H1 (cell line): ENCODE data around the gene SIMC1. TPM values are rescaled to one million over a fixed set of nuclear protein-coding genes. Genes with fewer than 3 reads are reported as not detected.

ENCODE experiments used
- BACH1 ChIP-seq: IDR thresholded peaks from 2 replicates; pipeline ENCODE4 v1.6.1; 2012; ENCODE audit warnings: low read length, improper control_type of control experiment
- CBX5 ChIP-seq: fragments of 300-800, 300-1000 bp; sonication (generic); IDR thresholded peaks from 2 replicates; pipeline ENCODE4 v1.7.1; 2016; ENCODE audit warnings: antibody characterized with exemption, low read length, low read depth
- CHD1 ChIP-seq: IDR thresholded peaks from 2 replicates; pipeline ENCODE4 v1.6.1; 2012; ENCODE audit warnings: low read depth, low read length, improper control_type of control experiment
- TCF12 ChIP-seq: IDR thresholded peaks from 2 replicates; pipeline ENCODE4 v1.6.1; 2011; ENCODE audit warnings: low read depth, mild to moderate bottlenecking, low read length
- polyA plus RNA-seq, 7 experiments: library from polyadenylated mRNA; depleted of rRNA in 3 of 7; stranded (reverse) in 5 of 7; unstranded in 2 of 7; fragments of >200 nt in 5 of 7; fragments of 200-250 nt in 2 of 7; gene quantifications; 1 replicate in 5 of 7; 2 replicates in 1 of 7; 4 replicates in 1 of 7; pipeline versions ENCODE4 v1.2.1 to v1.2.3, GENCODE V29; 2011 to 2013; ENCODE audit warnings: missing spikeins in 2 of 7, mixed read lengths in 2 of 7
- total RNA-seq: library from RNA; stranded (reverse); fragmentation: NEBNext Ultra II Directional; extraction: Animal tissue kit (Norgen Biotek cat#: 25700); gene quantifications from 2 replicates; pipeline ENCODE4 v1.2.1, GENCODE V29; 2021
- TF ChIP-seq, protein P1 (sequence below): fragments of 300-600 bp; sonication (generic); IDR thresholded peaks from 2 replicates; pipeline ENCODE4 v1.7.1; 2012; ENCODE audit warnings: low read length, moderate library complexity, mild to moderate bottlenecking, inconsistent platforms; ENCODE audit not compliant: insufficient replicate concordance
- TF ChIP-seq, protein P2 (sequence below): IDR thresholded peaks from 2 replicates; pipeline ENCODE4 v1.6.1; 2012; ENCODE audit warnings: inconsistent platforms

Gene SIMC1
- total and polyA plus RNA-seq, 2 of the 8 experiments (the other 6 are each of a cell fraction or from before 2014, with no cell fraction given), result 12.3 to 21.2 TPM

DNA sequence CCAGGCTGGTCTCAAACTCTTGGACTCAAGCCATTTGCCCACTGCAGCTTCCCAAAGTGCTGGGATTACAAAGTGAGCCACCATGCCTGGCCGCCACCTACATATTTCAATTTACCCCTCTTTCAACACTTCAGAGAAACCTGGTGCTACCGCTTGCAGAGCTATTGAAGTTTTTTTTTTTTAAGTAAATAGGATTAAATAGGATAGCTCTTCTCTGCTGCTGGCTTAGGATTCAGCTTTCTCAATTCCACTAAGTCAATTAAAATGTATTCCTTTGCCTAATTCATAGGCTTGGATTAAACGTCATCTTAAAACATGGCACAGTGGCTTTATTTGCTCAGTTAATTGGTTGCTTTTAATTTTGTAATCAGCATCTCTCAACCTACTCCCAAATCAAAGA, 82.4 kb downstream of the SIMC1 start (continued):
- TF ChIP-seq, protein P1, sequence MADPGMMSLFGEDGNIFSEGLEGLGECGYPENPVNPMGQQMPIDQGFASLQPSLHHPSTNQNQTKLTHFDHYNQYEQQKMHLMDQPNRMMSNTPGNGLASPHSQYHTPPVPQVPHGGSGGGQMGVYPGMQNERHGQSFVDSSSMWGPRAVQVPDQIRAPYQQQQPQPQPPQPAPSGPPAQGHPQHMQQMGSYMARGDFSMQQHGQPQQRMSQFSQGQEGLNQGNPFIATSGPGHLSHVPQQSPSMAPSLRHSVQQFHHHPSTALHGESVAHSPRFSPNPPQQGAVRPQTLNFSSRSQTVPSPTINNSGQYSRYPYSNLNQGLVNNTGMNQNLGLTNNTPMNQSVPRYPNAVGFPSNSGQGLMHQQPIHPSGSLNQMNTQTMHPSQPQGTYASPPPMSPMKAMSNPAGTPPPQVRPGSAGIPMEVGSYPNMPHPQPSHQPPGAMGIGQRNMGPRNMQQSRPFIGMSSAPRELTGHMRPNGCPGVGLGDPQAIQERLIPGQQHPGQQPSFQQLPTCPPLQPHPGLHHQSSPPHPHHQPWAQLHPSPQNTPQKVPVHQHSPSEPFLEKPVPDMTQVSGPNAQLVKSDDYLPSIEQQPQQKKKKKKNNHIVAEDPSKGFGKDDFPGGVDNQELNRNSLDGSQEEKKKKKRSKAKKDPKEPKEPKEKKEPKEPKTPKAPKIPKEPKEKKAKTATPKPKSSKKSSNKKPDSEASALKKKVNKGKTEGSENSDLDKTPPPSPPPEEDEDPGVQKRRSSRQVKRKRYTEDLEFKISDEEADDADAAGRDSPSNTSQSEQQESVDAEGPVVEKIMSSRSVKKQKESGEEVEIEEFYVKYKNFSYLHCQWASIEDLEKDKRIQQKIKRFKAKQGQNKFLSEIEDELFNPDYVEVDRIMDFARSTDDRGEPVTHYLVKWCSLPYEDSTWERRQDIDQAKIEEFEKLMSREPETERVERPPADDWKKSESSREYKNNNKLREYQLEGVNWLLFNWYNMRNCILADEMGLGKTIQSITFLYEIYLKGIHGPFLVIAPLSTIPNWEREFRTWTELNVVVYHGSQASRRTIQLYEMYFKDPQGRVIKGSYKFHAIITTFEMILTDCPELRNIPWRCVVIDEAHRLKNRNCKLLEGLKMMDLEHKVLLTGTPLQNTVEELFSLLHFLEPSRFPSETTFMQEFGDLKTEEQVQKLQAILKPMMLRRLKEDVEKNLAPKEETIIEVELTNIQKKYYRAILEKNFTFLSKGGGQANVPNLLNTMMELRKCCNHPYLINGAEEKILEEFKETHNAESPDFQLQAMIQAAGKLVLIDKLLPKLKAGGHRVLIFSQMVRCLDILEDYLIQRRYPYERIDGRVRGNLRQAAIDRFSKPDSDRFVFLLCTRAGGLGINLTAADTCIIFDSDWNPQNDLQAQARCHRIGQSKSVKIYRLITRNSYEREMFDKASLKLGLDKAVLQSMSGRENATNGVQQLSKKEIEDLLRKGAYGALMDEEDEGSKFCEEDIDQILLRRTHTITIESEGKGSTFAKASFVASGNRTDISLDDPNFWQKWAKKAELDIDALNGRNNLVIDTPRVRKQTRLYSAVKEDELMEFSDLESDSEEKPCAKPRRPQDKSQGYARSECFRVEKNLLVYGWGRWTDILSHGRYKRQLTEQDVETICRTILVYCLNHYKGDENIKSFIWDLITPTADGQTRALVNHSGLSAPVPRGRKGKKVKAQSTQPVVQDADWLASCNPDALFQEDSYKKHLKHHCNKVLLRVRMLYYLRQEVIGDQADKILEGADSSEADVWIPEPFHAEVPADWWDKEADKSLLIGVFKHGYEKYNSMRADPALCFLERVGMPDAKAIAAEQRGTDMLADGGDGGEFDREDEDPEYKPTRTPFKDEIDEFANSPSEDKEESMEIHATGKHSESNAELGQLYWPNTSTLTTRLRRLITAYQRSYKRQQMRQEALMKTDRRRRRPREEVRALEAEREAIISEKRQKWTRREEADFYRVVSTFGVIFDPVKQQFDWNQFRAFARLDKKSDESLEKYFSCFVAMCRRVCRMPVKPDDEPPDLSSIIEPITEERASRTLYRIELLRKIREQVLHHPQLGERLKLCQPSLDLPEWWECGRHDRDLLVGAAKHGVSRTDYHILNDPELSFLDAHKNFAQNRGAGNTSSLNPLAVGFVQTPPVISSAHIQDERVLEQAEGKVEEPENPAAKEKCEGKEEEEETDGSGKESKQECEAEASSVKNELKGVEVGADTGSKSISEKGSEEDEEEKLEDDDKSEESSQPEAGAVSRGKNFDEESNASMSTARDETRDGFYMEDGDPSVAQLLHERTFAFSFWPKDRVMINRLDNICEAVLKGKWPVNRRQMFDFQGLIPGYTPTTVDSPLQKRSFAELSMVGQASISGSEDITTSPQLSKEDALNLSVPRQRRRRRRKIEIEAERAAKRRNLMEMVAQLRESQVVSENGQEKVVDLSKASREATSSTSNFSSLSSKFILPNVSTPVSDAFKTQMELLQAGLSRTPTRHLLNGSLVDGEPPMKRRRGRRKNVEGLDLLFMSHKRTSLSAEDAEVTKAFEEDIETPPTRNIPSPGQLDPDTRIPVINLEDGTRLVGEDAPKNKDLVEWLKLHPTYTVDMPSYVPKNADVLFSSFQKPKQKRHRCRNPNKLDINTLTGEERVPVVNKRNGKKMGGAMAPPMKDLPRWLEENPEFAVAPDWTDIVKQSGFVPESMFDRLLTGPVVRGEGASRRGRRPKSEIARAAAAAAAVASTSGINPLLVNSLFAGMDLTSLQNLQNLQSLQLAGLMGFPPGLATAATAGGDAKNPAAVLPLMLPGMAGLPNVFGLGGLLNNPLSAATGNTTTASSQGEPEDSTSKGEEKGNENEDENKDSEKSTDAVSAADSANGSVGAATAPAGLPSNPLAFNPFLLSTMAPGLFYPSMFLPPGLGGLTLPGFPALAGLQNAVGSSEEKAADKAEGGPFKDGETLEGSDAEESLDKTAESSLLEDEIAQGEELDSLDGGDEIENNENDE, result no peak
- TF ChIP-seq CHD1, result no peak
- no peak for TF ChIP-seq BACH1
- TF ChIP-seq, protein P2, sequence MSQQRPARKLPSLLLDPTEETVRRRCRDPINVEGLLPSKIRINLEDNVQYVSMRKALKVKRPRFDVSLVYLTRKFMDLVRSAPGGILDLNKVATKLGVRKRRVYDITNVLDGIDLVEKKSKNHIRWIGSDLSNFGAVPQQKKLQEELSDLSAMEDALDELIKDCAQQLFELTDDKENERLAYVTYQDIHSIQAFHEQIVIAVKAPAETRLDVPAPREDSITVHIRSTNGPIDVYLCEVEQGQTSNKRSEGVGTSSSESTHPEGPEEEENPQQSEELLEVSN, result no peak
- TF ChIP-seq CBX5, result no peak
- TF ChIP-seq TCF12, result no peak
